GM20000 (cell line): ENCODE data around the gene RENBP.

Experiments used
- DNase-seq: peaks from one replicate; pipeline ENCODE4 v3.0.0; 2012; ENCODE audit warnings: low spot score
- TF ChIP-seq, protein P1 (sequence below): IDR thresholded peaks from 2 replicates; pipeline ENCODE4 v1.5.1; 2012; ENCODE audit warnings: mild to moderate bottlenecking, control low read depth; ENCODE audit errors: extremely low read depth, missing control alignments

RENBP gene

GRCh38 chrX:153944140-153944799 is at the start of gene RENBP:
Gene RENBP, minus strand, starts transcription at chrX:153944643. Its CDS starts 33 bp downstream, at chrX:153944610.
- peak; percentile 54 for DNase-seq
- TF ChIP-seq, protein P1, sequence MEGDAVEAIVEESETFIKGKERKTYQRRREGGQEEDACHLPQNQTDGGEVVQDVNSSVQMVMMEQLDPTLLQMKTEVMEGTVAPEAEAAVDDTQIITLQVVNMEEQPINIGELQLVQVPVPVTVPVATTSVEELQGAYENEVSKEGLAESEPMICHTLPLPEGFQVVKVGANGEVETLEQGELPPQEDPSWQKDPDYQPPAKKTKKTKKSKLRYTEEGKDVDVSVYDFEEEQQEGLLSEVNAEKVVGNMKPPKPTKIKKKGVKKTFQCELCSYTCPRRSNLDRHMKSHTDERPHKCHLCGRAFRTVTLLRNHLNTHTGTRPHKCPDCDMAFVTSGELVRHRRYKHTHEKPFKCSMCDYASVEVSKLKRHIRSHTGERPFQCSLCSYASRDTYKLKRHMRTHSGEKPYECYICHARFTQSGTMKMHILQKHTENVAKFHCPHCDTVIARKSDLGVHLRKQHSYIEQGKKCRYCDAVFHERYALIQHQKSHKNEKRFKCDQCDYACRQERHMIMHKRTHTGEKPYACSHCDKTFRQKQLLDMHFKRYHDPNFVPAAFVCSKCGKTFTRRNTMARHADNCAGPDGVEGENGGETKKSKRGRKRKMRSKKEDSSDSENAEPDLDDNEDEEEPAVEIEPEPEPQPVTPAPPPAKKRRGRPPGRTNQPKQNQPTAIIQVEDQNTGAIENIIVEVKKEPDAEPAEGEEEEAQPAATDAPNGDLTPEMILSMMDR, result no peak

DNA sequence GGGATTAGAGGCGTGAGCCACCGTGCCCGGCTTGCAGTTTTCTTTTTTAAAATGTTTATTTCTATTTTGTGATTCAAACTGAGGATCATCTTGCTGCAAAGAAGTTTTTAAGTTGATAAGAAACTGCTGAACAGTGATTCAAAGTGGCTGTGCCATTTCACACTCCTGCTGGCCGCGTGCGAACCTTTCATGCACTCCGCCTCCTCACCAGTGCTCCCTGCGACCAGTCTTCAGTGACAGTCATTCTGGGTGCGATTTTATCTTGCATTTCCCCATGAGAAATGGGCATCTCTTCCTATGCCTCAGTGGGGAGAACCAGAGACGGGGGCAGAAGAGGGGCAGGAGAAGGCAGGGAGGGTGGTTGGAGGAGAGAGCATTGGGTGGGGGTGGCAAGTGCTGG is 49.5 kb upstream of the RENBP start:
- TF ChIP-seq, protein P1, result no peak
- DNase-seq, result no peak

DNA sequence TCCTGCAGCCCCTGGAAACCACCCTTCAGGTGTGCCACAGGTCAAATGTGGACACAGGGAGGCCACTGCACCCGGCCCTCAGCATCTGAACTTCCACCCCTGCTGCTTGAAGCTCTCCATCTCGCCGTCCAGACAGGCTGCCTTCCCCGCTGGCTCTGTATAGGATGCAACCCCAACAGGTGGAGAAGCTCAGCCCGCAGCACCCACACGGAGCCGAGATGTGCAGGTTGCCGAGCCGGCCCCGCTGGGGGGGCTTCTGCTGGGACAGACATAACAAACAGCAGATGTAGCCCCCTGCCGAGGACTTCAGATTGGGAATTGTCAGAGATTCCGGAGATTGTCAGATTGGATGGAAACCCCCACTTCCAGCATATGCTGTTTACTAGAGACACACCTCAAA is 48.6 kb upstream of the RENBP start:
- no peak for DNase-seq
- TF ChIP-seq, protein P1, result no peak

GRCh38 chrX:153992180-153992579 is 47.7 kb upstream of the RENBP start:
- TF ChIP-seq, protein P1, result no peak
- no peak for DNase-seq

GRCh38 chrX:153991013-153991580 is 46.7 kb upstream of the RENBP start:
- no peak for DNase-seq
- TF ChIP-seq, protein P1, result no peak

DNA sequence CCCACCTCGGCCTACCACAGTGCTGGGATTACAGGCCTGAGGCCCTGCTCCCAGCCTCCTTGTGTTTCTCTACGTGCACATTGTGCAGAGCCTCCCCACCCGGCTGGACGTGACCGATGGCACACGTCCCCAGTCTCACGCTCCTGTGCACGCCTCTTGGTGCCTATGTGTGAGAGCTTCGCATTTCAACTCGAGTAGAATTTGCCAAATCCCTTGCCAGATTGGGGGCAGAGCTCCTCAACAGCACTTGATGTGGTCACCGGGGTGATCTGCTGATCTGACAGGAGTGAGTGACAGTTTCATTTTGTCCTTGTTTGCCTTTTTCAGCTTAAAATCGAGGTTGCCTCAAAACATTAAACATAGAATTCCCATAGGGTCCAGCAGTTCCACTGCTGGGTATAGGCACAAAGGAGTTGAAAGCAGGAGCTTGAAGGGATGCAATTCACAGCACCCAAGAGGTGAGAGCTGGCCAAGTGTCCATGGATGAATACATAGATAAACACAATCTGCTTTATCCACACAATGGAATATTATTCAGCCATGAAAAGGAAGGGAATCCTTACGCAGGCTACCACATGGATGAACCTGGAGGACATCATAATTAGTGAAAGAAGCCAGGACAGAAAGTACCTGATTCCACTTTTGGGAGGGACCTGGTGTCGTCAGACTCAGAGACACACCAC is 45.7 kb upstream of the RENBP start:
- TF ChIP-seq, protein P1, result no peak
- DNase-seq, result no peak

GRCh38 chrX:153988493-153988892 is 44.0 kb upstream of the RENBP start:
- TF ChIP-seq, protein P1, result no peak
- DNase-seq, result no peak
